ENCODE data around the gene CDHR4. TPM values are rescaled to one million over a fixed set of nuclear protein-coding genes. Genes with fewer than 3 reads are reported as not detected.

Gene CDHR4
- total and polyA plus RNA-seq, 9 of the 15 experiments (the other 6 are each of a cell fraction or from before 2014, with no cell fraction given), result 0.21 TPM; not detected in 8

DNA sequence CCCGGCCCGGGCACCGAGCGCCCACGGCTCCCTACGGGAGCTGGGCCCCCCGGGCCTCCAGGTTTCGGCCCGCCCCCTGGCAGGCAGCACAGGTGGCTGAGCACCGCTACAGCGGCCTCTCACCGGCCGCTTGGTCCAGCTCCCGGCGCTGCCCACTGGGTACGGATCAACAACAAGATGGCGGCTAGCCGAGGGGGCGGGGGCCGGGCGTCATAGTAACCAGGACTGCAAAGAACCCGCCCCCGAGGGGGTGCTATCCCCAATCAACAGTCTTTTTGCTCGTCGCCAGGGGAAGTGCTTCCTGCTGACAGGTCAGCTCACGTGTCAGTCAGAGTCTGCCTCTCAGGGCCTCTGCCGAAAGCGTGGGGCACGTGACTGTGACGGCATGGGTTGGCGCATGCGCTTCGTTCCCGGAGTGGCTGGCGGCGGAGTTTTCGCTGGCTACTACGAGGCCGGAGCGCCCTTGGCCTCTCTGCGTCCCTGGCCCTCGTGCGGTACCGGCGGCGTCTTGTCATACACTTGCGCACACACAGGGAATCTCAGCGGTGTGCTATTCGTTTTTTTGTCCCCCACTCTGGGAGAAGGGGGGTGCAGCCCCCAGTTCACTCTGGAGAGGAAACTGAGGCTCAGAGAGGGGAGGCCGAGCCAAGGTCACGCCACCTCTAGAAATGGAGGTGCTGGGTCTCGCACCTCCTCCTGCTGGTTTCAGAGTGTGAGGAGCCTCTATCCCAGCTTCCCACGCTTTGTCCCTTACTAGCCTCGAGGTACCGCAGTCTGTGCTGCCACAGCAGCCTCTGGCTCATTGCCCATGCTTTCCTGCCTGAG, 13.1 kb downstream of the CDHR4 start, which contains the start of gene IP6K1 (continued):
- no peak for TF ChIP-seq POLR3A (IDR thresholded peaks at IDR 0.05; ENCODE audit: borderline replicate concordance, extremely low read depth, insufficient read depth, insufficient read length)
- no peak for TF ChIP-seq TAF7 (tag; IDR thresholded peaks at IDR 0.05)
- peak; percentile 99 for TF ChIP-seq BHLHE40 (IDR thresholded peaks at IDR 0.05; ENCODE audit: low read length)
- no peak for TF ChIP-seq NR1H2 (CRISPR knock-in tag; IDR thresholded peaks at IDR 0.05)
- TF ChIP-seq, protein P1, sequence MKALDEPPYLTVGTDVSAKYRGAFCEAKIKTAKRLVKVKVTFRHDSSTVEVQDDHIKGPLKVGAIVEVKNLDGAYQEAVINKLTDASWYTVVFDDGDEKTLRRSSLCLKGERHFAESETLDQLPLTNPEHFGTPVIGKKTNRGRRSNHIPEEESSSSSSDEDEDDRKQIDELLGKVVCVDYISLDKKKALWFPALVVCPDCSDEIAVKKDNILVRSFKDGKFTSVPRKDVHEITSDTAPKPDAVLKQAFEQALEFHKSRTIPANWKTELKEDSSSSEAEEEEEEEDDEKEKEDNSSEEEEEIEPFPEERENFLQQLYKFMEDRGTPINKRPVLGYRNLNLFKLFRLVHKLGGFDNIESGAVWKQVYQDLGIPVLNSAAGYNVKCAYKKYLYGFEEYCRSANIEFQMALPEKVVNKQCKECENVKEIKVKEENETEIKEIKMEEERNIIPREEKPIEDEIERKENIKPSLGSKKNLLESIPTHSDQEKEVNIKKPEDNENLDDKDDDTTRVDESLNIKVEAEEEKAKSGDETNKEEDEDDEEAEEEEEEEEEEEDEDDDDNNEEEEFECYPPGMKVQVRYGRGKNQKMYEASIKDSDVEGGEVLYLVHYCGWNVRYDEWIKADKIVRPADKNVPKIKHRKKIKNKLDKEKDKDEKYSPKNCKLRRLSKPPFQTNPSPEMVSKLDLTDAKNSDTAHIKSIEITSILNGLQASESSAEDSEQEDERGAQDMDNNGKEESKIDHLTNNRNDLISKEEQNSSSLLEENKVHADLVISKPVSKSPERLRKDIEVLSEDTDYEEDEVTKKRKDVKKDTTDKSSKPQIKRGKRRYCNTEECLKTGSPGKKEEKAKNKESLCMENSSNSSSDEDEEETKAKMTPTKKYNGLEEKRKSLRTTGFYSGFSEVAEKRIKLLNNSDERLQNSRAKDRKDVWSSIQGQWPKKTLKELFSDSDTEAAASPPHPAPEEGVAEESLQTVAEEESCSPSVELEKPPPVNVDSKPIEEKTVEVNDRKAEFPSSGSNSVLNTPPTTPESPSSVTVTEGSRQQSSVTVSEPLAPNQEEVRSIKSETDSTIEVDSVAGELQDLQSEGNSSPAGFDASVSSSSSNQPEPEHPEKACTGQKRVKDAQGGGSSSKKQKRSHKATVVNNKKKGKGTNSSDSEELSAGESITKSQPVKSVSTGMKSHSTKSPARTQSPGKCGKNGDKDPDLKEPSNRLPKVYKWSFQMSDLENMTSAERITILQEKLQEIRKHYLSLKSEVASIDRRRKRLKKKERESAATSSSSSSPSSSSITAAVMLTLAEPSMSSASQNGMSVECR (CRISPR knock-in tag; IDR thresholded peaks at IDR 0.05), result no peak
- TF ChIP-seq RBBP5 (IDR thresholded peaks at IDR 0.05; ENCODE audit: borderline replicate concordance, insufficient read depth, low read length, poor library complexity, severe bottlenecking), result peak; percentile 80
- no peak for TF ChIP-seq KLF1 (tag; IDR thresholded peaks at IDR 0.05)
- TF ChIP-seq PTBP1 (IDR thresholded peaks at IDR 0.05; ENCODE audit: low read depth, low read length), result no peak
- TF ChIP-seq MEF2D (tag; conservative IDR thresholded peaks at IDR 0.05; ENCODE audit: low read depth), result 0 out of 2 replicates have a peak, but pooled peaks have one; percentile 67
- no peak for TF ChIP-seq IRF2 (CRISPR knock-in tag; IDR thresholded peaks at IDR 0.05)
- TF ChIP-seq NR2C1 (IDR thresholded peaks at IDR 0.05), result no peak
- TF ChIP-seq NR2C1 (tag; IDR thresholded peaks at IDR 0.05), result peak; percentile 34; the same call in 1 of the 2 replicates
- TF ChIP-seq NCOA6 (IDR thresholded peaks at IDR 0.05), result no peak
- no peak for TF ChIP-seq POLR2AphosphoS2 (IDR thresholded peaks at IDR 0.05; ENCODE audit: low read length)
- no peak for TF ChIP-seq RBM14 (IDR thresholded peaks at IDR 0.05; ENCODE audit: borderline replicate concordance, insufficient read depth, low read depth, low read length)
- TF ChIP-seq DMBX1 (CRISPR knock-in tag; IDR thresholded peaks at IDR 0.05; ENCODE audit: borderline replicate concordance), result peak; percentile 73
- no peak for TF ChIP-seq COPS2 (conservative IDR thresholded peaks at IDR 0.05)
- no peak for TF ChIP-seq TAL1 (IDR thresholded peaks at IDR 0.05)
- TF ChIP-seq ZNF282 (CRISPR knock-in tag; IDR thresholded peaks at IDR 0.05), result no peak
- TF ChIP-seq ZNF431 (CRISPR knock-in tag; IDR thresholded peaks at IDR 0.05), result no peak
- no peak for TF ChIP-seq DIDO1 (tag; IDR thresholded peaks at IDR 0.05; ENCODE audit: low read depth)
- TF ChIP-seq, protein P2, sequence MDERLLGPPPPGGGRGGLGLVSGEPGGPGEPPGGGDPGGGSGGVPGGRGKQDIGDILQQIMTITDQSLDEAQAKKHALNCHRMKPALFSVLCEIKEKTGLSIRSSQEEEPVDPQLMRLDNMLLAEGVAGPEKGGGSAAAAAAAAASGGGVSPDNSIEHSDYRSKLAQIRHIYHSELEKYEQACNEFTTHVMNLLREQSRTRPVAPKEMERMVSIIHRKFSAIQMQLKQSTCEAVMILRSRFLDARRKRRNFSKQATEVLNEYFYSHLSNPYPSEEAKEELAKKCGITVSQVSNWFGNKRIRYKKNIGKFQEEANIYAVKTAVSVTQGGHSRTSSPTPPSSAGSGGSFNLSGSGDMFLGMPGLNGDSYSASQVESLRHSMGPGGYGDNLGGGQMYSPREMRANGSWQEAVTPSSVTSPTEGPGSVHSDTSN (CRISPR knock-in tag; IDR thresholded peaks at IDR 0.05; ENCODE audit: low read depth), result peak; percentile 98
- TF ChIP-seq, protein P2 (tag; conservative IDR thresholded peaks at IDR 0.05; ENCODE audit: low read depth), result peak; percentile 99
